ENCODE measurements around the gene DBET. TPM values are rescaled to one million over a fixed set of nuclear protein-coding genes. Genes with fewer than 3 reads are reported as not detected.
"Not testable (repeated sequence)": the region's sequence is repeated elsewhere in the genome, so short reads cannot be mapped to it uniquely, and the experiment has no call there.

The DBET gene
- polyA plus RNA-seq, 4 donors: not detected

DNA sequence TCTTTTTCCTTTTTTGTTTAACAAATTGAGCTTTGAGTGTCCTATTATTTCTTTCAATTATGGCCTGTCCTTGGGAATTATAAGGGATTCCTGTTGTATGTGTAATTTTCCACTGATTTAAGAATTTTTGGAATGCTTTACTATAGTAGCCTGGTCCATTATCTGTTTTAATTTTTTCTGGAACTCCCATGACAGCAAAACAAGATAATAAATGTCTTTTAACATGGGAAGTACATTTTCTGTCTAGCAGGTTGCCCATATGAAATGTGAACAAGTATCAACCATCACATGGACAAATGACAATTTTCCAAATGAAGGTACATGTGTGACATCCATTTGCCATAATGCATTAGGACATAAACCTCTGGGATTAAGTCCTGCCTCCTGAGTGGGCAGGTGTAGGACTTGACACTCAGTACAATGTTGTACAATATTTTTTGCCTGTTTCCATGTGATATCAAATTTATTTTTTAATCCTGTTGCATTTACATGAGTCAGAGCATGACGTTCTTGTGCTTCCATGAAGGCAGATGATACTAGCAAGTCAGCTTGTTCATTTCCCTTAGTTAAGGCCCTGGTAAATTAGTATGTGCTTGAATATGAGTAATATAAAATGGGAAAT is 45.2 kb downstream of the DBET start:
- not testable (repeated sequence) for H3K36me3 ChIP-seq (ENCODE audit: control insufficient read depth in 3 of 3, insufficient read depth in 2 of 3, low read depth in 1 of 3, low read length in 3 of 3); H3K4me3 ChIP-seq (ENCODE audit: low read depth in 1 of 3, low read length in 3 of 3); H3K4me1 ChIP-seq (ENCODE audit: control insufficient read depth in 3 of 3, insufficient read depth in 2 of 3, low read depth in 1 of 3, low read length in 2 of 3); H3K27me3 ChIP-seq (ENCODE audit: control insufficient read depth in 3 of 3, insufficient read depth in 3 of 3, low read length in 3 of 3); H3K27ac ChIP-seq (ENCODE audit: low read depth in 1 of 3, low read length in 2 of 3); FAIRE-seq
- peaks cover 0 to 27% of the 10 kb centered on the region in 2 donors for H3K9me3 ChIP-seq (ENCODE audit: control insufficient read depth in 2 of 2, insufficient read depth in 1 of 2, low read depth in 1 of 2, low read length in 1 of 2)
- WGBS, 3 donors: 30 to 33% (median 31%) methylated on average over 1 of the region's 1 CpG
- DNase-seq: peak in 1 of 2 donors; percentile 5

DNA sequence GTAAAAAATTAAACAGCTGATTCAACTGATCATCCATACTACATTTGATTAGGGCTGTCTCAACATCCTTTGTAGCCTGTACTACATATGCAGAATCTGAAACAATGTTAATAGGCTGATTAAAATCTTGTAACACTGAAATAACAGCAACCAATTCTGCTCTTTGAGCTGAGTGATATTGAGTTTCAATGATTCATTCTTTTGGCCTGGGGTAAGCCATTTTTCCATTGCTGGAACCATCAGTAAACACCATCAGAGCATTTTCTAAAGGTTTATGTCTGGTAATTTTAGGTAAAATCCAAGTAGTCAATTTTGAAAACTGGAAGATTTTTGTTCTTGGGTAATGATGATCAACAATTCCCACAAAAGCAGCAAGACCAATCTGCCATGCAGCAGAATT is 45.7 kb downstream of the DBET start:
- not testable (repeated sequence) for DNase-seq; H3K27me3 ChIP-seq (ENCODE audit: control insufficient read depth in 3 of 3, insufficient read depth in 3 of 3, low read length in 3 of 3); H3K36me3 ChIP-seq (ENCODE audit: control insufficient read depth in 3 of 3, insufficient read depth in 2 of 3, low read depth in 1 of 3, low read length in 3 of 3); H3K27ac ChIP-seq (ENCODE audit: low read depth in 1 of 3, low read length in 2 of 3); H3K4me3 ChIP-seq (ENCODE audit: low read depth in 1 of 3, low read length in 3 of 3); FAIRE-seq; H3K4me1 ChIP-seq (ENCODE audit: control insufficient read depth in 3 of 3, insufficient read depth in 2 of 3, low read depth in 1 of 3, low read length in 2 of 3)
- H3K9me3 ChIP-seq (ENCODE audit: control insufficient read depth in 2 of 2, insufficient read depth in 1 of 2, low read depth in 1 of 2, low read length in 1 of 2): peaks cover 0 to 27% of the 10 kb centered on the region in 2 donors

DNA sequence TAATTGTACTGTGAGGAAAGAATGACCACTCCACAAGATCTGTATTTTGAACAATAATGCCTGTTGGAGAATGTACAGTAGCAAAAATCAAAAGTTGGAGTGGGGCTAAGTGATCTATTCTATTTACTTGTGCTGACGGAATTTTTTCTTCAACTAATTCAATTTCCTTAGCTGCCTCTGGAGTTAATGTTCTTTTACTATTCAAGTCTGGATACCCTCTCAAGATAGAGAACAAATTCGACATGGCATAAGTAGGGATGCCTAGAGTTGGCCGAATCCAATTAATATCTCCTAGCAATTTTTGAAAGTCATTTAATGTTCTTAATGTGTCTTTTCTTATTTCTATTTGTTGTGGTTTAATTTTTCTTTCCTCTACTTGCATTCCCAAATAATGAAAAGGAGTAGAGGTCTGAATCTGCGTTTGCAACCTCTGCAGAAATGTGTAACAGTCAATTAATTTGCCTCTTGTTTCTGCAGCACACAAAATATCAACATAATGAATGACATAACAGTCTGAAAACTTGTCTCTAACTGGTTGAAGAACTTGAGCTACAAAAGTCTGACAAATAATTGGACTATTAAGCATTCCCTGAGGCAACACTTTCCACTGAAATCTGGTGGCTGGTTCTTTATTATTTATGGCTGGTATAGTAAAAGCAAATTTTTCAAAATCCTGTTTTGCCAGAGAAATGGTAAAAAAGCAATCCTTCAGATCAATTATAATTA is 46.4 kb downstream of the DBET start:
- not testable (repeated sequence) for FAIRE-seq; H3K36me3 ChIP-seq (ENCODE audit: control insufficient read depth in 3 of 3, insufficient read depth in 2 of 3, low read depth in 1 of 3, low read length in 3 of 3); H3K4me1 ChIP-seq (ENCODE audit: control insufficient read depth in 3 of 3, insufficient read depth in 2 of 3, low read depth in 1 of 3, low read length in 2 of 3); H3K27ac ChIP-seq (ENCODE audit: low read depth in 1 of 3, low read length in 2 of 3); H3K27me3 ChIP-seq (ENCODE audit: control insufficient read depth in 3 of 3, insufficient read depth in 3 of 3, low read length in 3 of 3); H3K4me3 ChIP-seq (ENCODE audit: low read depth in 1 of 3, low read length in 3 of 3)
- WGBS, 3 donors: 53 to 55% (median 55%) methylated on average over 4 of the region's 4 CpGs
- peaks cover 0 to 27% of the 10 kb centered on the region in 2 donors for H3K9me3 ChIP-seq (ENCODE audit: control insufficient read depth in 2 of 2, insufficient read depth in 1 of 2, low read depth in 1 of 2, low read length in 1 of 2)
- peak in 1 of 2 donors; percentile 1 for DNase-seq

DNA sequence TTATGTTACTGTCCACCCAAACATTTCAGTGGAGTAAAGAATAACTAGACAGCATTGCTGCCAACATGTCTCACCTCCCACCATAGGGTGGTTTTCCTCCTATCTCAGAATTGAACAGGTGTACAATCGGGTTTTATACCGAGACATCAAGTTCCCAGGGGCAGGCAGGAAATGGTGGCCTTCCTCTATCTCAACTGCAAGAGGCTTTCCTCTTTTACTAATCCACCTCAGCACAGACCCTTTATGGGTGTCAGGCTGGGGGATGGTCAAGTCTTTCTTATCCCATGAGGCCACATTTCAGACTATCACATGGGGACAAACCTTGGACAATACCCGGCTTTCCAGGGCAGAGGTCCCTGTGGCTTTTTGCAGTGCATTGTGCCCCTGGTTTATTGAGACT is 48.6 kb downstream of the DBET start:
- 61 to 86% (median 71%) methylated on average over 2 of the region's 3 CpGs for WGBS, 3 donors
- H3K4me3 ChIP-seq (ENCODE audit: low read depth in 1 of 3, low read length in 3 of 3); H3K36me3 ChIP-seq (ENCODE audit: control insufficient read depth in 3 of 3, insufficient read depth in 2 of 3, low read depth in 1 of 3, low read length in 3 of 3); FAIRE-seq; DNase-seq; H3K27me3 ChIP-seq (ENCODE audit: control insufficient read depth in 3 of 3, insufficient read depth in 3 of 3, low read length in 3 of 3); H3K27ac ChIP-seq (ENCODE audit: low read depth in 1 of 3, low read length in 2 of 3); H3K4me1 ChIP-seq (ENCODE audit: control insufficient read depth in 3 of 3, insufficient read depth in 2 of 3, low read depth in 1 of 3, low read length in 2 of 3): not testable (repeated sequence)
- peaks cover 0 to 20% of the 10 kb centered on the region in 2 donors for H3K9me3 ChIP-seq (ENCODE audit: control insufficient read depth in 2 of 2, insufficient read depth in 1 of 2, low read depth in 1 of 2, low read length in 1 of 2)

DNA sequence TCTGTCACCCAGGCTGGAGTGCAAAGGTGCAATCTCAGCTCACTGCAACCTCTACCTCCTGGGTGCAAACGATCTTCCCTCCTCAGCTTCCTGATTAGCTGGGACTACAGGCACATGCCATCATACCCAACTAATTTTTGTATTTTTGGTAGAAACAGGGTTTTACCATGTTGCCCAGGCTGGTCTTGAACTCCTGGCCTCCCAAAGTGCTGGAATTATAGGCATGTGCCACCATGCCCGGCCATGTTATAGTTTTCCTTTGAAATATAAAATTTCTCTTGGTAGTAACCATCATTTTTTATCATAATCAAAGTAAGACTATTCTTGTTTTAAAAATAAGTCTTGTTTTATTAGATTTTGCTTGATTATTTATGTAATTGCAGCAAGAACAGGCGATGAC is 50.7 kb downstream of the DBET start:
- not testable (repeated sequence) for FAIRE-seq, DNase-seq
- WGBS, 3 donors: 51 to 55% (median 53%) methylated on average over 3 of the region's 3 CpGs

More for the DNA sequence above, 50.7 kb downstream of the DBET start:
- not testable (repeated sequence) for H3K27ac ChIP-seq (ENCODE audit: low read depth in 1 of 3, low read length in 2 of 3); H3K4me3 ChIP-seq (ENCODE audit: low read depth in 1 of 3, low read length in 3 of 3); H3K36me3 ChIP-seq (ENCODE audit: control insufficient read depth in 3 of 3, insufficient read depth in 2 of 3, low read depth in 1 of 3, low read length in 3 of 3); H3K27me3 ChIP-seq (ENCODE audit: control insufficient read depth in 3 of 3, insufficient read depth in 3 of 3, low read length in 3 of 3); H3K4me1 ChIP-seq (ENCODE audit: control insufficient read depth in 3 of 3, insufficient read depth in 2 of 3, low read depth in 1 of 3, low read length in 2 of 3)
- H3K9me3 ChIP-seq (ENCODE audit: control insufficient read depth in 2 of 2, insufficient read depth in 1 of 2, low read depth in 1 of 2, low read length in 1 of 2): peaks cover 0 to 15% of the 10 kb centered on the region in 2 donors

Other genes starting within 250 kb of the DBET start
- 10 to 100 TPM; 35.6 to 40.4 (median 38.7) TPM for gene FRG1, start 123.6 kb upstream of the DBET start, polyA plus RNA-seq
- not detected for gene FRG2, start 37.2 kb upstream of the DBET start, polyA plus RNA-seq
- gene DUX4, start 109.3 kb downstream of the DBET start, polyA plus RNA-seq: under 1 TPM in 1 of 4 donors, not detected in 3; 0.07 TPM

All from small intestine (tissue), 7 donors.